GM13976 (cell line): ENCODE results near the gene PWWP2B.

Experiments used
- DNase-seq: peaks from one replicate; pipeline ENCODE4 v3.0.0; 2012; ENCODE audit warnings: low spot score
- CTCF ChIP-seq: IDR thresholded peaks from 2 replicates; pipeline ENCODE4 v1.5.1; 2012; ENCODE audit warnings: borderline replicate concordance, mild to moderate bottlenecking; ENCODE audit not compliant: insufficient read depth; ENCODE audit errors: extremely low read depth, missing control alignments, control extremely low read depth
- in situ Hi-C: fragments of 300-500 bp; cut with MboI; formaldehyde crosslinking; loops from one replicate; pipeline ENCODE4 v1.12.0; 2022; ENCODE audit warnings: low sequenced_read_pairs, mixed read lengths, inconsistent platforms; ENCODE audit not compliant: unreplicated experiment

PWWP2B gene

GRCh38 chr10:132436861-132437410, 39.9 kb downstream of the PWWP2B start:
- in situ Hi-C loops, result no loop called here
- no peak for TF ChIP-seq CTCF
- no peak for DNase-seq

GRCh38 chr10:132437541-132437950, 40.5 kb downstream of the PWWP2B start:
- DNase-seq, result no peak
- TF ChIP-seq CTCF, result no peak
- in situ Hi-C loops, result no loop called here

- no peak for DNase-seq
- in situ Hi-C loops, result no loop called here
- TF ChIP-seq CTCF, result no peak
Observed at GRCh38 chr10:132438091-132439024, 41.4 kb downstream of the PWWP2B start.

GRCh38 chr10:132439025-132439388, 42.0 kb downstream of the PWWP2B start:
- in situ Hi-C loops, result no loop called here
- DNase-seq, result no peak
- TF ChIP-seq CTCF, result no peak

GRCh38 chr10:132439424-132440163, 42.6 kb downstream of the PWWP2B start:
- in situ Hi-C loops, result no loop called here
- TF ChIP-seq CTCF, result no peak
- no peak for DNase-seq

GRCh38 chr10:132440791-132441565, 44.0 kb downstream of the PWWP2B start:
- TF ChIP-seq CTCF, result no peak
- no peak for DNase-seq
- in situ Hi-C loops, result no loop called here
